Ammon's horn (tissue), 1 donor: ENCODE results near the gene CREG2.

ENCODE experiments used
- DNase-seq: peaks from one replicate; pipeline ENCODE4 v3.0.0-alpha.2; 2016; ENCODE audit warnings: low spot score

The CREG2 gene, protein sequence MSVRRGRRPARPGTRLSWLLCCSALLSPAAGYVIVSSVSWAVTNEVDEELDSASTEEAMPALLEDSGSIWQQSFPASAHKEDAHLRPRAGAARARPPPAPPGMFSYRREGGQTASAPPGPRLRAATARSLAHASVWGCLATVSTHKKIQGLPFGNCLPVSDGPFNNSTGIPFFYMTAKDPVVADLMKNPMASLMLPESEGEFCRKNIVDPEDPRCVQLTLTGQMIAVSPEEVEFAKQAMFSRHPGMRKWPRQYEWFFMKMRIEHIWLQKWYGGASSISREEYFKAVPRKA

DNA sequence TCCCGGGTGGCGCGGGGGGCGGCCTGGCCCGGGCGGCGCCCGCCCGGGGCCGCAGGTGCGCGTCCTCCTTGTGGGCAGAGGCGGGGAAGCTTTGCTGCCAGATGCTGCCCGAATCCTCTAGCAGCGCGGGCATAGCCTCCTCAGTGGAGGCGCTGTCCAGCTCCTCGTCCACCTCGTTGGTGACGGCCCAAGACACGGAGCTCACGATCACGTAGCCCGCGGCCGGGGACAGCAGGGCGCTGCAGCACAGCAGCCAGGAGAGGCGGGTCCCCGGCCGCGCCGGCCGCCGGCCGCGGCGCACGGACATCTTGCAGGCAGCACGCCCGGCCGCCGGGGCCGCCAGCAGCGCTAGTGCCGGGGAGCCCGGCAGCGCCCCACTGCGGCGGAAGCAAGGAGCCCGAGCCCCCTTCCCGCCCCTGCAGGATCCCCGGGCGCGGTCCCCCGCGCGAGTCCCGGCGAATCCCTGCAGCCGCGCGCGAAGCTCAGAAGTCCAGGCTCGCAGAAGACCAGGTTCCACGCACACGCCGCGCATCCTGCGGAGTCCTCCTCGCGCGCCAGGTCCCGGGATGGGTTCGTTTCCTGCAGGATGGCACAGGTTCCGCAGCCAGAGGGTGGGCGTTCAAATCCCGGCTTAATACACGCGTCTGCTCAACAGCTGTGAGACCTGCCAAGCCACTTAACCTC lies at the start of gene CREG2:
Gene CREG2 (minus strand): TSS at position 353 of the 684 bp plus-strand sequence. CDS start 46 bp downstream, at position 307.
- peak; percentile 69 for DNase-seq

DNA sequence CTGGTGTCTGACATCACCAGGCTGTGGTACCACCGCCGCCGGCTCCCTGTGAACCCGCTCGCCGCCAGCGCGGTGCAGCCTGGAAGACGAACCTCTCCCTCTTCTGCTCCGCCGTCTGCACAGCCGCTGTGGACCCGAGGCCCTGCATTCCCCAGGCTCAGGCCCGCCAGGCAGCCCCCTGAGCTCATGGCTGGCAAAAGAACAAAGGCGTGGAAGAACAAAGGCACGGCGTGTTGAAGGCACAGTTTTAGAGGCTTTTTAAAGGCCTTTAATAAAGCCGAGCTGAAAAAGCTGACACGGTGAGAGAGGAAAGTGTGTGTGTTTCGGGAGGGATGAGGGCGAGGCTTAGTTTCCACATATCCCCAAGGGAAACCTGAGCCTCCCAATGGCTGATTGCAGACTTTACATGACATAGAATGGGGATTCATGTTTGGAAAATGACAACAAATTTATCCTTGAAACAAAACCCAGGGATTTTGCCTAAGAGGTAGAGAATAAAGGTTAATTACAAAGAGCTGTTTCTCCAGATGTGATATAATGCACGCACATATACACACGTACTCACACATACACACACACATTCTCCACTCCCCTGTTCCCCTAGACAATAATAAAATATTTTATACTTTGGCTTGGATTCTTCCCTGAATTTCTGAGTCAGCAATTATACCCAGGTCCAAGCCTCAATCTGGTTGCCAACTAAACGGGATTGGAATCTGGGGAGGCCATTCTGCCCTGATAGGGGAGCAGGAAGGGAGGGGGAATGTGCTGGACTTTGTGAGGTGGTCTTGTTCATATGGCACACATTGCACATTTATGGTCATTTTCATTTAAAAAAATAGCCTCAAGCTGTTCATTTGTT lies 47.9 kb upstream of the CREG2 start:
- DNase-seq = peak; percentile 12

DNA sequence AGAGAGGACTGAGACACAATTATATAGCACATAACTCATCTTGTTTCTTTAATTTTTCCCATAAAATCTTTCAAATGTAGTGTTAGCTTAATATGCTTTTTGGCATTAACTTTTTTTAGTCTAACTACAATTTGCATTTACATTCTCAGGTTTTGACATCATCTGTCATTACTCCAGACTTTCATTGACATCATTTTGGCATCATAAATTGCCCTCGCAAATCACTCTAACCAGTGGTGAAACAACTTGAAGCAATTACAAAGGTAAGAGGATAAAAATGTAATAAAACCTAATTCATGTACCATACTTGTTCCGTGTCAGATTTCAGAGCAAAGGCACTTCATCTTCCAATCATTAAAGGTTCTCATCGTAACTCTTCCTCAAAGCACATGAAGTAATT lies 46.2 kb upstream of the CREG2 start:
- DNase-seq = no peak

DNA sequence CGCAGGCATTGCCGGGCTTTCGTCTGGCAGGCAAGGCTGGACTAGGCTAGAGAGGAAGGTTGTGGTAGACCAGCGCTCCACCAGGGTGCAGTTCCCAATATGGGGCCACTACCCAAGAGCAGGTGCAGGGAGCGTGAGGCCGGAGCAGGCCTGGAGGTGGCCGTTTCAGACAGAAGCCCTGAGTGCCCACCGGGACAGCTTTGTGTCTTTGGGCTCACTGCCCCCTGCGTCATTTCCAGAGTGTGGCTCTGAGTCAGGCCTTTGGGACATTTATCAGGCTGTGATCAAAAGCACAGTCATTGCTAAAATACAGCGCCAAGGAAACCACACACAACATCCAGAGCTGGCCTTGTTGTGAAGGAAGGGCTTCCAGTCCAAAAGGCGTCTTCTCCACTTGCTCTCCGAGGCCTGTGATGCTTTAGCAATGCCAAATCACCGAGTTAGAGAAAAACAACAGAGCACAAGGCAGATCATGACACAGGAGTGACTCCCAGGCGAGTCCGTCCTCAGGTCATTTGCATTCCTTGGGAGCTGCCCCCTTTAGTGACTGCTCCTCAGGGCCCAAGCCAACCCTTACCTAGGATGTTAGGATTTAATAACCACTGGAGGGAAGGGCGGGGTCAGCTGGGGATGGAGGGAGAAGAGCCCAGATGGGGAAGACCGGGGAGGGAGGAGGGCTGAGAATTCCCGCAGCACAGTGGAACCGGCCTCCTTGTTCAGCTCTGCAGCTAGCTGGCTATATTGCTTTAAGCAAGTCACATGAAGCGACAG lies 45.3 kb upstream of the CREG2 start:
- DNase-seq = no peak

DNA sequence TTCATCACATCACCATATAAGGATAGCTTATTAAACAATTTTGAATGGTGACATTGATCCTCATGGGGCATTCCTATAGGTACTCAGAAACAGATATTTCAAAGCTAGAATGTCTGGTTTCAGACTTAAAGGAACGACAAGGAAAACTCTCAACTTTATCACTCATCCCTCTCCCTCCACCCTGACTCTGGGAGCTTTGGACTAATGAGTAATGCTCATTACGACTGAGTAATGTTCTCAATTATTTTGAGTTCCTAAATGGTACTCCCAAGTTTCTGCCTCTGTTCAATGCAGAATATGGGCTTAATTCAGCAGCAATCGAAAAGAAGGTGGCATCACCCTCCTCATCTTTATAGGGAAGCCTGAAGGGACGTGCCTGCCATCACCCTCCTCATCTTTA lies 44.2 kb upstream of the CREG2 start:
- no peak for DNase-seq

DNA sequence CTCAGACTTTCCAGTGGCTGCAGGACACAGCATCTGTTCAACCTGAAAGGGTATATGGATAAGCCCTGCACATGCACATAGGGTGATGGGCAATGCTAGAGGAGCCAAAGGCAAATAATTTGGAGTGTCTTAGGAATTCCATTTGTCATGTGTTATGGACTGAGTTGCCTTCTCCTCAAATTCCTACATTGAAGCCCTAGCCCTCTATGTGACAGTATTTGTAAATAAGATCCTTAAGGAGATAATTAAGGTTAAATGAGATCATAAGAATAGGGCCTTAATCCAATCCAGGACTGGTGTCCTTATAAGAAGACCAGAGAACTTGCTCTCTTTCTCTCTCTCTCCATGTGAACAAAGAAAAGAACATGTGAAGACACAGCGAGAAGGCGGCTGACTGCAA lies 42.9 kb upstream of the CREG2 start:
- DNase-seq = no peak

DNA sequence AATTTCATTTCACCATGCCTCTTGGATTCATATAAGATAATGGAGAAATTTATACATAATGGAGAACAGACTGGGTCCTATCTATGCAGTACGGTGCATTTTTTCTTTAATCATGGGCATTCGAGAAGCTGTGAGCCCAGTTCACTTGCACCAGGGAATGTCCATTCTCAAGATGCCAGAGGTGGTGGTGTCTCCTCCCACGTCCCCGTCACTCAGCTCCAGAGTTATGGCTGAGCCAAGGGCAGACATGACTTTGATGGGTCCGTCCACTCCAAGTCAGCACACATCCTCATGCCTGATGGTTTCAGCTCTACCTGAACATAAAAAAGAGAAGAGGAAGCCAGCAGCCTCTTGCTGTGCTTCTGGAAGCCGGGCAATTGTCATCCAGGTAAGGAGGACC lies 42.1 kb upstream of the CREG2 start:
- no peak for DNase-seq

DNA sequence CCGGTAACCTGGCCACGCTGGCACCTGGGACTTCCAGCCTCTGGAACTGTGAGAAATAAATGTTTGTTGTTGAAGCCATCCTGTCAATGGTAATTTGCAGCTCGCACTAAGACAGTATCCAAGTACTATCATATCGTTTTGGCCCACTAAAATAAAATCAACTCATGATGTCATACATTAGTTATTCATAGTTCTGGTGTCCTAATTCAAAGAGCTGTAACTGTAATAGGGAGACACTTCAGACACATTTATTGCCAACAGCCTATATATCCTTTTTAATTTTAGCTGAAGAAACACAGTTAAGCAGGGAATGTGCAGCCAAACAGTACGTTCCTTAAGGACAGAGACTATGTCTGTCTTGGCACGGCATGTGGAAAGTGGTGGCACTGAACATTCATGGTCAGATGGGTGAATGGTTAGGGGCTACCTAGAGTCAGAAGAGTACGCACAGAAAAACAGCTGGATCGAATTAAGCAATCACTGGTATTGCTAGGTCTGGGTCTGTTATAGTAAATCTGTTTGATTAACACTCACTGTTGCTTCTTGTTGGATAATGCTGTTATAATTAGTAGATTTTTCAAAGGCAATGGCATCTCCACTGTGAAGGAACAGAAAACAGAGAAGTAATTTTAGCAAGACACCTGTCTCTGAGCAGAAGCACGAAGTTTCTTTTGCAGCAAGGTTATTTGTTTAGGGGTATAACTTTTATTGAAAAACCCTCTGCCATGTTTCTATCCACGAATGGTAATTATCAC lies 41.3 kb upstream of the CREG2 start:
- DNase-seq = no peak

DNA sequence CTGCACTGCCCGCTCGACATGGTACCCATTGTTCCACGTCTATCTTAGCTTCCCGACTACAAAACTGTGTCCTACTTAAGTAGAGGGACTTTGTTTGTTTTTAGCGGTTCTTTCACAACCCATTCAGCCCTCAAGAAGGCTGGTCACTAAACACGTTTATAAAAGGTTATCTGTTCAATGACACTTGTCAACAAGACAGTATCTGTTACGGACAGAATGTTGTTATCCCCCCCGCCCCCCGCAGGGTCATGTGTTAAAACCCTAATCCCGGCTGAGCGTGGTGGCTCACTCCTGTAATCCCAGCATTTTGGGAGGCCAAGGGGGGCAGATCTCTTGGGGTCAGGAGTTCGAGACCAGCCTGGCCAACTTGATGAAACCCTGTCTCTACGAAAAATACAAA lies 40.4 kb upstream of the CREG2 start:
- no peak for DNase-seq

DNA sequence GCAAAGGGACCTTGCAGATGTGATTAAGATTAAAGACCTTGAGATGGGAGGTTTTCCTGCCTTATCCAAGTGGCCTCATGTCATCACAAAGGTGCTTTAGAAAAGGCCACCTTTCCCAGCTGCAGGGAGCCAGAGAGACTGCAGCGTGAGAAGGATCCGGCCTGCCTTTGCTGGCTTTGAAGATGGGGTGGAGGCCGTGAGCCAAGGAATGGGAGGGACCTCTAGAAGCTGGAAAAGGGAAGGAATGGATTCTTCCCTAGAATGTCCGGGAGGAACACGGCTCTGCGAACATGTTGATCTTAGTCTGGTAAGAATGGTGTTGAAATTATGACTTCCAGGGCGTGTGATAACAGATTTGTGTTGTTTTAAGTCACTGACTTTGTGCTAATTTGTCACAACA lies 39.9 kb upstream of the CREG2 start:
- DNase-seq = no peak

DNA sequence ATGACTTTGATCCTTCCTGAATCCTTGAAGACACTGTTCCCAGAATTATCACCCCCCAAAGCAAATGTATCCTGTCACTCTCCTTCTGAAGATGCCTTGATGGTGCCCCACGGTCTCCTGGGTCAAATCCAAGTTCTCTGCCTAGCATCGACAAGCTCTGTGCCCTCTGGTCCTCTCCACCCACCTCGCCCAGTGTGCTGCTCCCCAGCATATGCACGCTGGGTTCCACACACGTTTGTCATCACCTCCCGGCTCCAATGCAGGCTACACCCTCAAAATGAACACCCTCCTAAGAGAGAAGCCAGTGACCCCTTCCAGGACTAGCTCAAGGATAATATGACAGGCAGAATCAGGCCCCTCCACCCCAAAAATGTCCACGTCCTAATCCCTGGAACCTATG lies 39.5 kb upstream of the CREG2 start:
- DNase-seq = no peak

DNA sequence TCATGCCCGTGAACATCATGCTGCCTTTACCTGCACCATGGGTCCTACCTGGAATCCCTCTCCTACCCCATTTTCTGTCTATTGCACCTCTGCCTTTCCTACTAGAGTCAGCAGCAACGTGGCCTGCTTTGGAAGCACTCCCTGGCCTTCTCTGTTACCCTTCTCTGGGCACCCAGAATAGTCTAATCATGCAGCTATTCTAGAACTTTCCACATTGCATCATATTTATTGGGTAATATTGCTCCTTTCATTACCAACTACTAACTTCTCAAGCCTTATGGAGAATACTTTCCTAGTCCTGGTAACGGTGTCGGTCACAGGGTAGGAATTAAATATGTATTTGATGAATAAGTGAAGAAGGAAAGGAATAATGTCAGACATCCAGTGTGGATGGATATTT lies 33.3 kb upstream of the CREG2 start:
- no peak for DNase-seq

DNA sequence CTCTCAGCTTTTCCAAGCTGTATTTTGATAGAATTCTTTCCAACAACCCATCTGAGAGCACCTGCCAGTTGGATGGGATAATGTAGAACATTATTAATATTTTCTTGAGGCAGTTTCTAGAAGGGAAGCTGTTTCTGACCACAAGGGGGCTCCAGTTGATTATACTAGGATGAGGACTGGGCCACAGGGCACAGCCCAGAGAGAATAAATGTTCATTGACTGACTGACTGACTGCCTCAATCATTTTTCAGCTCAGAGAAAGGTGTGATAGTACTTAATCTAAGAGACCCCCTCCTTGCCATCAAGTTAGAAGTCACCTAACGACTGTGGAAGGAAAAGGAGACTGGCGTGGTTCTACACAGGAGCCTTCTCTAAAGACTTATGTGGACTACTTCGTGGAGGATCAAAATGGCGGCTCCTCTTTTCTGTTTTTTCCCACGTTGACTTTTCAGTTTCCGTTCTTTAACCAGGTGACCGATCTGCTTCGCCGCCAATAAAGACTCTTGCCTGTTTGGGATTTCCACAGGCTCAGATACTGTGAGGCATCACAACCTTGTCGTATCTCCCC lies 31.9 kb upstream of the CREG2 start:
- DNase-seq = peak; percentile 68

DNA sequence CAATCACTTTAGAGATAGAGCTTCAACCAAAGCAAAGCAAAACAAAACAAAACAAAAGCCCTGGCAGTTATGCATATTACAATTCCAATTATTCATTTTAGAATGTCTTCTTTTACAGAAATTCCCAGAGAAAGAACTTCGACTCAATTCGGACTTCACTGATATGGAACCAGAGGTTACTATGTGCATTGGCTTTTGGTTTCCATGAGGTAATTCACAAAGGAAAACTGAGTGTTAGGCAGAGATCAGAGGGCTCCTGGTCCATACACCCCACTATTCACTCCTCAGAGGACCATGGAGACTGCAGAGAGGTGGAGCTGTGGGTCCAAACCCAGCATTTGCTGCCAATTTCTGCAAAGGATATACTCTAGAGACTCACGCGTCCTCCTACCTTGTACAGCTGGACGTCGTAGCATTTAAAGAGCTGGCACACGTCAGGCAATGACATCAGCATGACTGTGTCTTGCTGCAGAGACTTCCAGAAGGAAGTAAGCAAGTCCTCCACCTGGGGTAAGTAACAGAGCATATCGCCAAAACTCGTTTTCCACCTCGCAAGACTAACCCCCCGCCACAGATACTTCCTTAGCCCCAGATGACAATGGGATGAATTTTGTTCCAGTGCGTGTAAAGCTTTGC lies 31.3 kb upstream of the CREG2 start:
- DNase-seq = no peak

DNA sequence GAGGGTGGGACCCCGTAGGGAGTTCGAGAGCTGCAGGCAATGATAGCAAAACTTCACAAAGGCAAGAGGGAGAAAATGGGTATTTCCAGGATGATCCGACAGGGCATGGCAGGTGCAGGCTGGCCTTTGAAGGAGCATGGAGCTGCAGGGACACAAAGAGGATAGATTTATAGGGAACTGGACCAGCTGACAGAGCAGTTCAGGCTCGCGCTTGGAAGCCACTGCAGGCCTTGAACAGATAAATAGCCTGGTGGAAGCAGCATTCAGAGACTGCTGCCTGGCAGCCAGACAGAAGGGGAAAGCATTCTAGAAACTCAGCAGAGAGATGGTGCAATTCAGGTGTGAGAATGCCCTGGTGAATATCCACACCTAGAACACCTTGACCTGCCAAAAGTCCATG lies 29.3 kb upstream of the CREG2 start:
- no peak for DNase-seq

DNA sequence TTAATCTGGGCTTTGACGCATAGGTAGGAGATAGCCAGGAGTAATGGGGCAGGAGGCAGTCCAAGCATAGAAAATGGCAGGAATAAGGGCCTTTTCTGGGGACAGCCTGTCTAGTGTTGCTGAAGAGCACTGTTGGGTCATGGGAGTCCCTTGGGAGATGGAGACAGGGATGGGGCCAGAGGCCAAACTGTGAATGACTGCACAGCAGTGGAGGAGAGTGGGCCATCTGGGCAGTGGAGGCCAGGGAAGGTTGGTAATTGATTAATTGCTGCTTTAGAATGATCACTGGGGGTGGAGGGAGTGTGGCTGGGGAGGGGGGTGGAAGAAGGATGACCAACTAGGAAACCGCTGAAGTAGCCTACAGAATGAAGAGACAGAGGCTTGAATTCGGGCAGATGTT lies 28.6 kb upstream of the CREG2 start:
- no peak for DNase-seq

DNA sequence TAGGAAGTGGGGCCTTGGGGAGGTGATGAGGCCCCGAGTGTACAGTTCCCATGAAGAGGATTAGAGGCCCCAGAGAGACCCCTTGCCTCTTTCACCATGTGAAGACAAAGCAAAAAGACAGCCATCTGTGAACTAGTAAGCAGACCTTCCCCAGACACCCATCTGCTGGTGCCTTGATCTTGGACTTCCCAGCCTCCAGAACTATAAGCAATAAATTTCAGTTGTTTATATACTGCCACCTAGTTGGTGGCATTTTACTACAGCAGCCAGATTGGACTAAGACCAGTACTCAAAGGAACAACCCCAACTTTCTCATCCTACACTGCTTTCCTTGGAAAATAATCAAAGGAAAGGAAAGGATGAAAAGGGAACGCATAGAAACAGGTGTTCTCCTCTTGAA lies 27.9 kb upstream of the CREG2 start:
- no peak for DNase-seq

DNA sequence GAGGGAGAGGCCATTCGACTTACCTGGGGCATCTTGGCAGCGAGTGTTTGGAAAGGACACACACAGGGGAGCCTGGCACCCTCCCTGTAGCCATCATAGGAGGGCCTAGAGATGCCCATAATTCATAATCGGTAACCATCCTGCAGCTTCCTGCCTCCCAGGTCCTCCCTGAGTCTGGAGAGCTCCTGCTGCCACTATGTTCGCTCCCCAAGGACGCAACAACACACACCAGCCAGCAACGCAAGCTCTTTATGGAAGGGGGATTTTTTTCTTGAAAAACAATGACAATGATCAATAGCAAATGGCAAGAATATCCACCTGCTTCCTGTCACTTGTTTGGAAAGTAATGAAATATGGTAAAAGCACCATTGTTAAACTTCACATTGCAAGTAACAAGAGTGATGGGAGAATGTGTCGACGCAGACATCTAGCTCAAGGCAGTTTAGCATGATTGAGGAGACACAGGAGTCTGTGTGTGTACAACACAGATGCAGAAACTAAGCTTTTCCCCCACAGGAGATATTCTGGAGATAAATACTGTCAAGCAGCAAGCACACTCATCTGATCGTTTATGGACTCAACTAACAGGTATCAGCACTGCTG lies 24.9 kb upstream of the CREG2 start:
- no peak for DNase-seq

DNA sequence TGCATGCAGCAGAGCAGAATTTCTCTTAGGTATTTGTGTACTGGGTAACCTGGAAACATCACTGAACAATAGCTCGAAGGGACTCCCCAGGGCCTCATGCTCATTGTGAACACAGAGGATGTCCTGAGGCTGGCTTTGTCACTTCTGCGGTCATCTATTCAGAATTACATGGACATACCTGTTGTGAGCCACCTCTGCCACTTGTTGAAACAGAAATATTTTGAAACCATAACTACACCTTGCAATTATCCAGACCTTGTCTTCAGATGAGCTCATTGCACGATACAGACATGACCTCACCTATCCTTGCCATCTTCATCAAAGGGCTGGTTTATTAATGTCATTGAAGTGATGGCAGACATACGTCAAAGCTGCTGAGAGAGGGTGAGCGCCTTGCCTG lies 23.4 kb upstream of the CREG2 start:
- DNase-seq = no peak

DNA sequence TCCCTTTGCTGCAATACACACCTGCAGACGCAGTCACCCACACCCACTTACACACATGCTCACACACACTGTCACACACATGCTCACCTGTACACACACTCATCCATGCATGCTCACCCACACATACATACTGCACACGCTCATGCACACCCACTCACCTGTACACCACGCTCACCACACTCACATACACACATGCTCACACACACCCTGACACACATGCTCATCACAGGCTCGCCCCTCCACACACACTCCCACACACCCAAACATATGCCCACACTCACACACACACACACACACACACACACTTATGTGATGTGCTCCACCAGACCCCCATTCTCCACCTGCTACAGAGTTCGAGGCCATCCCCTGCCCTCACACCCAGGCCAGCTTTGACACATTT lies 22.8 kb upstream of the CREG2 start:
- no peak for DNase-seq
